NCI-H510A (cell line): ENCODE measurements around the gene TRAF1.
A peak's percentile ranks its signal among the peaks of the same experiment; 100 is the strongest.

Experiments used
- DNase-seq: peaks from one replicate; lab custom pipeline; 2025; lab: John Stamatoyannopoulos, UW

TRAF1 gene

DNA sequence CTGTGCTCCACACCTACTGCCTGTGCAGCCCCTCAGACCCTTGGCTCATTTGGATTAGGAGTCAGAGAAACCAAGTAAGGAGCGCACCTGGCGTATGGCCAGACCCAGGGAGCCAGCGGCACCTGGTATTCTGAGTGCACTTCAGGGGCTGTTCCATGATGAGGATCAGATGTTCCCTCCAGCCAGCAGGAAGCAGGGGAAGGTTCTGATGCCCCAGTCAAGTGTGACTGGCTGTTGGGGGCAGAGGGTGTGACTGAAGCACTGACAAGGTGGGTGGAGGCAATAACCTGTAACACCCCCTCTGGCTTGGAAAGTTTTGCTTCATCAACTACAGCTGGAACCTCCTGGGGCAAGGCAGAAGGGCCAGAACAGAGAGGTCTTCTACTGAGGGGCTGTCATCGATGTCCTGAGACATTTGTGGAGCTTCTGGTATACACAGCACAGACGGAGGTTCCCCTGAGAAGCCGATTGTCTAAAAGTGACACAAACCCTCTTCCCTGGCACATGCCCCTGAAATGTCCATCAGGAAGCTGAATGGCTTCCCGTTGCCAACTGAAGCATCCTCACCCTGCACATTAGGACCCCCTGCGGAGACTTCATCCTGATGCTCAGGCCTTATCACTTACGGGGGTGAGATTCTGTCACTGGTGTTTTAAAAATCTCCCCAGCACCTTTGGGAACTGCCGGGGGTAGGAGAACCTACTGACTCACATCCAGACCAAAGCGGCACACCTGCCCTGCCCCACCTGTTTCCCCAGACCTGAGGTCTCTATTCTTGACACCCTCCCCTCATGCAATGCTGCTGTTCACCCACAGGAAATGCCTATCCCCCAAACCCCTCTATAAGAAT is 21.1 kb downstream of the TRAF1 start:
- DNase-seq = peak; percentile 79

- DNase-seq = no peak
Measured at GRCh38 chr9:120904978-120905301, 21.7 kb downstream of the TRAF1 start.

DNA sequence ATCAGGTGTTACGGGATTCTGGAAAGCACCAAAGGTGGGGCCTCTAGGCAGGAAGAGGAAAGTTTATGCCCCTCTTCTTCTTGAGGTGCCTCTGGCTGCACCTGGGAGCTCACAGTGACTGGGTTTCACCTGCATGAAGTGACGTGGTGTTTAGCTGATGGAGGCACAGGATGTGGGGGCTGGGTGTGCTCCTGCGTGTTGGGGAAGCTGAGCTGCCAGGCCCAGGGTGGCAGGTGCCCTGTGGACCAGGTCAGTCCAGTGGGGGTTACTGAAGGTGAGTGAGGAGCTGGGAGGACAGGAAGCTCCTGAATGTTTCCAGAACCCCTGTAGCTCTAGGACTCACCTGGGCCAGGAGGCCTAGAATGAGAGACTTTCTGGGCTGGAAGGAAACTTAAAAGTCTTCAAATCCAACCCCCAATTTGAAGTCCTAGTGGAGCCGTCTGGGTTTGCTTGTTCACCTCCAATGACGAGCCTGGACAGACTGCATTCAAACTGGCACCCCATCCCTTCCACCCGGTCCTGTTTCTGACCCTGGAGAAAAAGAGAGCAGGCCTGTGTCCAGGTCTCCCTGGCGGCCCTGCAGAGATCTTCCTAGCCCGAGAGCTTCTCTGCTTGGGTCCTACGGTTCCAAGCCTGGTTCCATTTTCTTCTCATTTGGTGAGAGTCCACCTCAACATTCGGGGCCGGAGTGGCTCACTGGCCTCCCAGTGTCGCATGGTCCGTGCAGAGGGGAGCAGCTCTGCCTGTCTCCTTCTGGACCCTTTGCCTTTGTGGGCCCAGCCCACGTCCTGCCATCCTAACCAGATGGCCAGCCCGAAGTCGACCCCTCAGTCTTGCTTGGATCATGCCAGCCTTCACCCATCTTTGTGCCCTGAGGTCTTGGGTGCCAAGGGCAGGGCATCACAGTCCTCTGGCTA is 22.3 kb downstream of the TRAF1 start:
- peak; percentile 59 for DNase-seq

DNA sequence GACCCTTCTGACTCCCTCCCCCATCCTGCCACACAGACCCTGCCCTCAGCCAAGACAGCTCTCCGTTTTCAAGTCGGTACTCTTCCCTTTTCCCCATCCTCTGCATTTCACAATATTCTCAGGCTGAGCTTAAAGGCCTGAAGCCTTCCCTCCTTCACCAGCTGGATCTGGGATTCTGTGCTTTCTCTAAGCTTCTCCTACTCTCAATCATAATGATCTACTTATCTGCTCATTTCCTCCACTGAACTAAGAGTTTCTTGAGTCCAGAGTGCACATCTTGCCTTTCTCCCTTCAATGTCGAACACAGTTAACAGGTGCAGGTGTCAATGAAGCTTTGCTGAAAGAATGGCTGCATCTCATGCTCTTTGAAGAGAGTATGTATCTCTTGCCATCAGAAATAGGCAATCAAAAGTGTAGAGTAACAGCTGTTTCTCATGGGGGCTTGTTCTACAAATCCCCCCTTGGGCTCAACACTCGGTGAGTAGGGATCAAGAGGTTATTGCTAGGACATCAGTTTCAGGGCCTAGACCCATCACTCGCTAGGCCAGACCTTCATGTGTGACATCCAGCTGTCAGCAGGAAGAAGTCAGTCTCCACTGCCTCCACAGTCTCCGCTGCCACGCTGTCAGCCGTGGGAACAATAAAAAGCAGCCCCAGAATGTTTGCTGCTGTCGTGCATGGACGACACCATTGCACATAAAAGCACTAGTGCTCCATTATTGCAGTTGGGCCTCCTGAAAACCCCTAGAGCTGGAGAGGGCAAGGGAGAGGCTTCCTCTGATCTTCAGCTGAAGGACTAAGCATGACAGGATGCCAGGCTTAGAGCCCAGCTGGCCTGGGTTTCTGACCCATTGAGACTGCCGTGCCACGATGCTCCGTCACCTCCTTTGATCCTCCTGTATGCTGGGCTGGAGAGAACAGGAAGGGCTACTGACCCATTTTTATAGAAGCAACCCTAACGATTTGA is 23.7 kb downstream of the TRAF1 start:
- DNase-seq = peak; percentile 41

DNA sequence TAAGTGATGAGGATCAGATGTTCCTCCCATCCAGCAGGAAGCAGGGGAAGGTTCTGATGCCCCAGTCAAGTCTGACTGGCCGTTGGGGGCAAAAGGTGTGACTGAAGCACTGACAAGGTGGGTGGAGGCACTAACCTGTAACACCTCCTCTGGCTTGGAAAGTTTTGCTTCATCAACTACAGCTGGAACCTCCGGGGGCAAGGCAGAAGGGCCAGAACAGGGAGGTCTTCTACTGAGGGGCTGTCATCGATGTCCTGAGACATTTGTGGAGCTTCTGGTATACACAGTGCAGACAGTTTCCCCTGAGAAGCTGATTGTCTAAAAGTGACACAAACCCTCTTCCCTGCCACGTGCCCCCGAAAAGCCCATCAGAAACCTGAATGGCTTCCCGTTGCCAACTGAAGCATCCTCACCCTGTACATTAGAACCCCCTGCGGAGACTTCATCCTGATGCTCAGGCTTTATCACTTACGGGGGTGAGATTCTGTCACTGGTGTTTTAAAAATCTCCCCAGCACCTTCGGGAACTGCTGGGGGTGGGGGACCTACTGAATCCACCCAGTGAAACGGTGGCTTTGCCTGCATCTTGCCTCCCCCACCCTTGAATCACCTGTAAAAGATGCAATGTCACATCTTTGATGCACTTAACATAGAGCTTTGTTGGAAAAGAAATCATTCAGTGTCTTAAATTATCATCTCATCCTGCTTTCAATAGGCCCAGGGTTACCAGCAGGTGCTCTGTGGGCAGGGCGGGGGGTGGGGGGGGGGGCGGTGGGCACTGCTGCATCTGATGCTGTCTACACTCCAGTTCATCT is 24.6 kb downstream of the TRAF1 start:
- DNase-seq = peak; percentile 91

DNA sequence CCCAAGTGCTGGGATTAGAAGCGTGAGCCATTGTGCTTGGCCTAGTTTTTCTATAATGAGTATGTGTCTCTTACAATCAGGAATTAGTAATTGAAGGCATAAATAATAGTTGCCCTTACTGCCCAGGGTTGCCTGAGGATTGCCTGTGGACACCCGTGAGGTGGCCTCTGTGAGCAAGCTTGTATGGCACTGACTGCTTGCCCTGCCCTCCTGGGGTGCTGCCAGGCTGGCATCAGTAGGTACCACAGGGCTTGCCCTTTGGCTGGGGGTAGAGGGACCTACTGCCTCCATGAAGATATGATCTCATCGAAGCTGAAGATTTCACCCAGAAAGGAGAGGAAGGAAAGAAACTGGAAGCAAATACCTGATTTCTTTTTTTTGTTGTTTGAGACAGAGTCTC is 25.8 kb downstream of the TRAF1 start:
- DNase-seq = no peak

GRCh38 chr9:120899490-120900068 is 27.0 kb downstream of the TRAF1 start:
- no peak for DNase-seq

DNA sequence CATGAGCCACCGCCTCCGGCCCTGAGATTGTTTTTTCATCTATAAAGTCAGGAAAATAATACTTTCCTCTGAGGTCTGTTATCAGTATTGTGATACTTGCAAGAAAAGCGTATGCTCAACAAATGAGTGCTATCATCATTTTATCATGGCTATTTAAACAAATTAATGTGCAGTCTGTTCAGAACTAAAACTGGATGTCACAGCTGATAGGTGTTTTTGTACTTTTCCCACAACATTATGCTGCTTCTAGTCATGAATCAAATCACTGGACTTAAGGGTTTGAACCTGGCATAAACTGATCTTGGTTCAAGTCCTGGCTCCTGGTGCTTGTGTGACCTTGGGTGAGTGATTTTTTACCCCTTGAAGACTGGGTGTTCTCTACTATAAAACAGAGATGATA is 28.2 kb downstream of the TRAF1 start:
- DNase-seq = no peak

DNA sequence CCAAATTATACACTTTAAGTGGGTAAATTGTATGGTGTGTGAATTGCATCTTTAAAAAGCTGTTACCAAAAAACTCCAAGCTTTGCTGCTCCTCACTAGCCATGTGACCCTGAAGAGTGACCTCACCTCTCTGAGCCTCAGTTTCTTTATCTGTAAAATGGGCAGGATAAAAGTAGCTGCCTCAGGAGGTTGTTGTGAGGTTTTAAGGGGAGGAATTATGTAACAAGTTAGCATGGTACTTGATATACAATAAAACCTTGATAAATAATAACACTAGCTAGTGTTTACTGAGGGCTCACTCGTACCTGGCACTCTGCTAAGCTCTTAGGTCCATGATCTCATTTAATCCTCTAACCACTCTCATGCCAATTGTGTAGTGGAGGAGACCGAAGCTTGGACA is 30.6 kb downstream of the TRAF1 start:
- no peak for DNase-seq

GRCh38 chr9:120894321-120895148 is 32.1 kb downstream of the TRAF1 start:
- DNase-seq = no peak

- DNase-seq = no peak
Measured at GRCh38 chr9:120893611-120894307, 32.8 kb downstream of the TRAF1 start.

- no peak for DNase-seq
Measured at GRCh38 chr9:120892748-120893610, 33.6 kb downstream of the TRAF1 start.

- no peak for DNase-seq
Measured at GRCh38 chr9:120891884-120892747, 34.5 kb downstream of the TRAF1 start.

DNA sequence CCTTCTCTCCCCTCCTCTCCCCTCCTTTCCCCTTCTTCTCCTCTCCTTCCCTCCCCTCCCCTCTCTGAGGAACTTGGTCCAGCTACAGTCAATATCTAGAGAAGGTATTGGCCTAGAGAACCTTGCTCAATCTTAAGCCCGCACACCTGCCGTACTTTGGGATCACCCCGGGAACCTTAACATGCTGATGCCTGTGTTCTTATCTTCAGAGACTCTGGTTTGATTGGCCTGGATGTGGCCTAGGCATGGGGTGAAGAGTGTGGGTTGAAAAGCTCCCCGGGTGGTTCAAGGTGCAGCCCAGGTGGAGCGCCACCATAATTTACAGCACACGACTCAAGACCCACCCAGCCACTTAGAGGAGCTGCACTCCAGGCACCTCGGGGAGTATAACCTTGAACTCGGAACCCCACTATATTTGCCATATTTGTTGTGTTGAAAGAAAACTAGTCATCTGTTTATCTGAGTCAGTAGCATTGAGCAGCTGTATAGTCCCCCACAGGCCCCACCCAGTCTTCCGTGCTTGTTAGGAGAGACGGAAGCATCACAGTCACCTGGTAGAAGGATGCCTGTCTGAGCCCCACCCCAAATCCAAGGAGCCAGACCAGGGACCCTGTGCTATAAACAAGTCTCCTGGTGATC is 35.2 kb downstream of the TRAF1 start:
- no peak for DNase-seq

DNA sequence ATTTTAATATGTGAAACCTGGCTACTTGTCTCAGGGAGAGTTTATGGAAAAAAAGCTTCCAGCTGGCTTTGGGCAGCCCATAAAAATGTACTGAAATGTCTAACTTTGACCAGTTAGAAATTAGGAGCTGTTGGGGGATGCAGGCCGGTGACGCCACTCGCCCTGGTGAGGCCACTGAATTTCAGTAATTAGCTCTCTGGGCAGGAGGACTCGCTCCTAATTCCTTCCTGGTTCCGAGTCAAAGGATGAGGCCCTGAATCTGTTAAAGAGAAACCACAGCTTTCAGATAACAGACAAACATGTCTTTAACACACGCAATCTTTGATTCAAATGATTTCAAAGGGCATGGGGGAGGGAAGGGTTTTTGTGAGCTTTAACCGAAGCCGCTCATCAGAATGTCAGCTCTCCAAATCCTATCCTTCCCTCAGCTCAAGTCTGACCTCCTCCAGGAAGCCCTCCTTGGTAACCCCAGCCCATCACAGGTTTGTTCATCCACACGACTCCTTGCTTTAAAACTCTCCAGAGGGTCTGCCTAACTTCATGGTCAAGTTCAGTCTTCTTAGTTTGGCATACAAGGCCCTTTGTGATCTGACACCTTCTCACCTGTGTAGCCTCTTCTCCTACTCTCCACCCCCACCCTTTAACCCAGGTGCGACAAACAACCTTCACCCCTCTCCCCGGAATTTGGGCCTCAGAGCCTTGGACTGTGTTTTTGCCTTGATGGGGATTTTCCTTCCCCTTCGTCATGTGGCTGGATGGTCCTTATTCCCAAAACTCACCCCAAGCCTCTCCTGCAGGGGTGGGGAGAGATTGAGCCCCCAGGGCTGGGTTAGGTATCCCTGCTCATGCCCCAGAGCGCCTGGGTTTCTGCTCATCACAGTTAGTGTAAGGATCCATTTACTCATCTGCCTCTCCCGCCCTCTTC is 36.0 kb downstream of the TRAF1 start:
- DNase-seq = no peak
